Fibroblast of the conjunctiva (primary cell): ENCODE data around the gene TKT.

Experiments used
- DNase-seq: peaks from one replicate; pipeline ENCODE4 v3.0.0-alpha.2; 2010; ENCODE audit warnings: low read depth

Gene TKT

DNA sequence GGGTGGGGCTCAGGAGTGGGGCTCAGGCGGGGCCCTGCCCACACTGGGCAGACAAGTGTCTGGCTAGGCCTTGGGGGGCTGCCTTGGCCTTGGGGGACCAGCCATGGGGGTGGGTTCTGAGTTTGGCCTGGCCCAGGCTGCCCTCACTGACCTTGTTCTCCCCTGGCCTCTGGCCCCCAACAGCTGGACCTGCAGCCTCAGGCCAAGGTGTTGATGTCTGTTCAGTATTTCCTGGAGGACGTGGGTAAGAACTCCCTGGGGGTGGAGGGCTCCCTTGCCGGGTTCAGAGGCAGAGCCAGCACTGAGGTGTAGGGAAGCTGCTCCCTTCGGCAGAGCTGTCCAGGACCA, 74.8 kb downstream of the TKT start:
- DNase-seq, result no peak

- no peak for DNase-seq
Observed at GRCh38 chr3:53180305-53181023, 75.4 kb downstream of the TKT start.

GRCh38 chr3:53179580-53179979, 76.2 kb downstream of the TKT start:
- no peak for DNase-seq

DNA sequence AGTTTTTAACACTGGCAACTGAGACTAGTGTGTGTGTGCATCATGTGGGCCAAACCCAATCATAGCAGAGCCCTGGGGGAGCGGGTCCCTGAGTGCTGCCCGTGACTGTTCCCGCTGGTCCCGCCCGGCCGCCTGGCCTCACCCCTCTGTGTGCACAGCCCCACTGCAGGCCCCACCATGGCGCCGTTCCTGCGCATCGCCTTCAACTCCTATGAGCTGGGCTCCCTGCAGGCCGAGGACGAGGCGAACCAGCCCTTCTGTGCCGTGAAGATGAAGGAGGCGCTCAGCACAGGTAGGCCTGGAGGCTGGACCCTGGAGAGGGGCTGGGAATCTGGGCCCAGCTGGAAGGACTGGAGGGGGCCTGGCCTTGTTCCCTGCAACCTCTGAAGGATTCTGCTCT, 77.6 kb downstream of the TKT start:
- DNase-seq, result no peak

GRCh38 chr3:53175613-53176540, 79.9 kb downstream of the TKT start:
- no peak for DNase-seq
